RKO (cell line): ENCODE results near the gene NOL9.
"Not testable (repeated sequence)": the region's sequence is repeated elsewhere in the genome, so short reads cannot be mapped to it uniquely, and the experiment has no call there.

Source experiments
- DNase-seq: peaks from one replicate; pipeline ENCODE4 v3.0.0-alpha.2; 2016; ENCODE audit warnings: low spot score

NOL9 gene

DNA sequence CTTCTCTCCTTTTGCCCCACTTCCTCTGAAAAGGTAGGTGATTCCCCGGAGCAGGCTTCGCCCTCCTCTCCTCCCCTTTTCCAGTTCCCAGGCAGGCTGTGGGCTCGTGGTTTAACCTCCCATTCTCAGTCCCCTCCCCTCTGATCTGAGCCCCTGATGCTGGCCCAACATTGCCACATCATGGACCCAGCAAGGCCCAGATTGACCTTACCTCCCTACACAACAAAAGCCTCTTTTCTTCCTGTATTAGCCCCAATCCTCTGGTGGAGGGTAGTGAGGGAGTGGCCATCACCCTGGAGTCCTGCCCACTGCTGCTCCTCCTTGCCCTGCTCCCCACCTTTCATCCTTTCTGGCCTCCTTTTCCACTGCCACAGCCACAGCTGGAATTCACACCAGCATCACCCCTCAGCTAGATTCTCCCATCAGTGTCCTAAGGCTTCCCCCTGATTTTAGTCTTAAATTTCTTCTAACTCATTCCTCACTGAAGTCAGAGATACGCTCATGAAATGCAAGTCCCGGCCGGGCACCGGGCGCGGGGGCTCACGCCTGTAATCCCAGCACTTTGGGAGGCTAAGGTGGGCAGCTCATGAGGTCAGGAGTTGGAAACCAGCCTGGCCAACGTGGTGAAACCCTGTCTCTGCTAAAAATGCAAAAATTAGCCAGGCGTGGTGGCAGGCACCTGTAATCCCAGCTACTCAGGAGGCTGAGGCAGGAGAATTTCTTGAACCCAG, 18.5 kb upstream of the NOL9 start:
- no peak for DNase-seq

DNA sequence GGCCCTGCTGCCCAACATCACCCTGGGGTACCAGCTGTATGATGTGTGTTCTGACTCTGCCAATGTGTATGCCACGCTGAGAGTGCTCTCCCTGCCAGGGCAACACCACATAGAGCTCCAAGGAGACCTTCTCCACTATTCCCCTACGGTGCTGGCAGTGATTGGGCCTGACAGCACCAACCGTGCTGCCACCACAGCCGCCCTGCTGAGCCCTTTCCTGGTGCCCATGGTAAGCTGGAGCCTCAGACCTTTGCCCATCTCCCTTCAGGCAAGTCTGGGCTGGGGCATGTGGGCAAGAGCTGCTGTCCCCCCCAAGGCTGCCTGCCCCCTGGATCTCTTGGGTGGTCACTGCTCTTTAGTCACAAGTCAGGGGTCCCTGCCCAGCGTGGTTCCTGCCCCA, 16.7 kb upstream of the NOL9 start:
- no peak for DNase-seq

DNA sequence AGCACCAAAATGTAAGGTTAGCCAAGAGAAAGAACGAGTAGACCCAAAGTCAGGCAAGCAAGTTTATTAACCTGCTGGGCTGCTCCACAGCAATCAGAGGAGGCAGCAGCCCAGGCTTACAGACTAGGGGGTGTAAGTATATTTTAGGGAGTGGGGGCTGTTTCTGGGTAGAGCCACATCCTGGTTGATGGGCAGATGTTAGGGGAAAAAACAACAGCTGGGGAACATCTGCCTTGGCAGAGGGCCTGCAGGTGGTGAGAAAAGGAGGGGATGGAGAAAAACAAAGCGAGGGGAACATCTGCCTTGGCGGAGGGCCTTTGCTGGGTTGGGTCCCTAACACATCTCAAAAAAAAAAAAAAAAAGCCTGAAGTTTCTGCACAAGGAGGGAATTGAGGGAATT, 15.8 kb upstream of the NOL9 start:
- no peak for DNase-seq

DNA sequence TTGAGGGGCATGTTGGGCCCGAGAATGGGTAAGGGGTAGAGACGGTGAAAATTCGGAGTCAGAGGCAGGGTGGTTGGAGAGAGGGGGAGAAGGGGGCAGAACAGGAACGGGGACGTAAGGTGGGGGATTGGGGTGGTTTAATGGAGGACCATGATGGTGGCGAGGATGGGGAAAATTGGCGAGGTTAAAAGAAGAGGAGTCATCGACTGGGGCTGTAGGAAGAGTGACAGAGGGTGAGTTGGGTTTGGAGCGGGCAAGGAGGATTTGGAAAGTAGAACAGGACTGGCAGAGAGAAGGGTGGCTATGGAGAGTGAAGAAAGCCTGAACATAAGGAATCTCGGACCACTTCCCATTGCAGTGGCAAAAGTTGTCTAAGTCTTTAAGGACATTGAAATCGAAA, 14.7 kb upstream of the NOL9 start:
- DNase-seq: no peak

DNA sequence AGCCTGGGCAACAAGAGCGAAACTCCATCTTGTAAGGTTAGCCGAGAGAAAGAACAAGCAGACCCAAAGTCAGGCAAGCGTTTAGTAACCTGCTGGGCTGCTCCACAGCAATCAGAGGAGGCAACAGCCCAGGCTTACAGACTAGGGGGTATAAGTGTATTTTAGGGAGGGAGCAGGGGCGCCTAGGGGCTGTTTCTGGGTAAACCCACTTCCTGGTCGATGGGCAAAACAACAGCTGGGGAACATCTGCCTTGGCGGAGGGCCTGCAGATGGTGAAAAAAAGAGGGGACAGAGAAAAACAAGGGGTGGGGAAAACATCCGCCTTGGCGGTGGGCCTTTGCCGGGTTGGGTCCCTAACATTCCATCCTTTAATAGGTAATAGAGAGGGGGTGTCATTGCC, 6.0 kb upstream of the NOL9 start:
- DNase-seq: no peak

DNA sequence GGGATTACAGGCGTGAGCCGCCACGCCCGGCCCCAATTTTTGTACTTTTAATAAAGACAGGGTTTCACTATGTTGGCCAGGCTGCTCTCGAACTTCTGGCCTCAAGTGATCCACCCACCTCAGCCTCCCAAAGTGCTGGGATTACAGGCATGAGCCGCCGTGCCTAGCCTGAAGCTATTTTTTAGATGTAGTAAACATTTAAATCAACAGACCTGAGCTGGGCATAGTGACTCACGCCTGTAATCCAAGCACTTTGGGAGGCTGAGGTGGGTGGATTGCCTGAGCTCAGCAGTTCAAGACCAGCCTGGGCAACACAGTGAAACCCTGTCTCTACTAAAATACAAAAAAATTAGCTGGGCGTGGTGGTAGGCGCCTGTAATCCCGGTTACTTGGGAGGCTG, 4.8 kb upstream of the NOL9 start:
- not testable (repeated sequence) for DNase-seq

DNA sequence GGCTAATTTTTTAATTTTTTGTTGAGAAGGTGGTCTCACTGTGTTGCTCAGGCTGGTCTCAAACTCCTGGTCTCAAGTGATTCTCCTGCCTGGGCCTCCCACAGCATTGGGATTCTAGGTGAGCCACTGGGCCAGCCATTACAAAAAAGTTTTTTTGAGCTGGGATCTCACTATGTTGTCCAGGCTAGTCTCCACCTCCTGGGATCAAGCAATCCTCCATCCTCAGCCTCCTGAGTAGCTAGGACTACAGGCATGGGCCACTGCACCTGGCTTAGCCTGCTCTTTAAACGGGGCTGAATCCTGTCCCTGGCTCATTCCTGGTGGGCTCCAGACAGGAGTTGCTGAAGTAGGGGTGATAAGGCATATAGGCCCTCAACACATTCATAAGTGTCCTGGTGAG, 3.3 kb upstream of the NOL9 start:
- DNase-seq: no peak

DNA sequence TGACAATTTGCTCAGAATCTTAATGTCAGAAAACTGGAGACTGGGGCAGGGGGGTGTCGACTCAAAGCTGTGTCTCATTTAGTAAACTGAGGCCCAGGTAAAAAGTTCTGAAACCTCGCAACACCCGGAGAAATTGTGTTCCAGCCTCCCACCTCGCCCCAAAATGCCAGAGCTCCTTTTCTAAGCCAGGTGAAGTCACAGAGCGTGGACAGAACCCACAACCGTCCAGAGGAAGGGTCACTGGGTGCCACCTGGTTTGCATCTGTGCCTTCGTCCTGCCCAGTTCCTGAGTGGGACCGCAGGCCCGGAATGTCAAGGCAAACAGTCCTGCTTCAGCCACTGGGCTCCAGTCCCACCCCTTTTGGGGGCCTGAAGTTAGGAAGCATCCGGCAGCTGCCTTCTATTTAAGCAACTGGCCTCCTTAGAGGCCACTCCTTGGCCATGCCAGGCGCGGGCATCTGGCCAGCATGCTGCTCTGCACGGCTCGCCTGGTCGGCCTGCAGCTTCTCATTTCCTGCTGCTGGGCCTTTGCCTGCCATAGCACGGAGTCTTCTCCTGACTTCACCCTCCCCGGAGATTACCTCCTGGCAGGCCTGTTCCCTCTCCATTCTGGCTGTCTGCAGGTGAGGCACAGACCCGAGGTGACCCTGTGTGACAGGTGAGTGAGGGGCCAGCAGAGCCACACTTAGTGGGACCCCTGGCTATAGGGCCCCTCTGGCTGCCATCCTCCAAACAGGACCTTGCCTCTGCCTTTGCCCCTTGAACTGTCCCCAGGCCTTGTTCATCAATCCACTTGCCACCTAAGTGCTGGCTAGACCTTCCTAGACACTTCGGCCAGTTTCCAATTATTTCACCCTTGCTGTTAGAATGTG, 830 bp upstream of the NOL9 start, which contains the start of gene TAS1R1:
Gene TAS1R1, plus strand, starts transcription at position 401 of the 872 bp plus-strand sequence. Its CDS starts 67 bp downstream, at position 468.
- DNase-seq: no peak

DNA sequence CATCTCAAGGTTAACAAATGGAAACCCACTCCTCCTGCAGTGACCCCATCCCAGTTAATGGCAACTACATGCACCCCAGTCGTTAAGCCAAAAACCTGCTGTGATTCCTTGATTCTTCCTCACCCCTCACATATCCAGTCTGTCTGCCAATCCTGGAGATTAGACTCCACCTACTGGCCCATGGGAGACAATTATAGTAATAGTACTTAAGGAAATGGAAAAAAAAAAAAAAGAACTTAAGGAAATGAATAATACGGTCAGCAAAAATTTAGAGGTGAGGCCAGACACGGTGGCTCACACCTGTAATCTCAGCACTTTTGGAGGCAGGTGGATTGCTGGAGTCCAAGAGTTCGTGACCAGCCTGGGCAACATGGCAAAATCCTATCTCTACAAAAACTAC, 7.0 kb downstream of the NOL9 start:
- DNase-seq: peak; percentile 32

DNA sequence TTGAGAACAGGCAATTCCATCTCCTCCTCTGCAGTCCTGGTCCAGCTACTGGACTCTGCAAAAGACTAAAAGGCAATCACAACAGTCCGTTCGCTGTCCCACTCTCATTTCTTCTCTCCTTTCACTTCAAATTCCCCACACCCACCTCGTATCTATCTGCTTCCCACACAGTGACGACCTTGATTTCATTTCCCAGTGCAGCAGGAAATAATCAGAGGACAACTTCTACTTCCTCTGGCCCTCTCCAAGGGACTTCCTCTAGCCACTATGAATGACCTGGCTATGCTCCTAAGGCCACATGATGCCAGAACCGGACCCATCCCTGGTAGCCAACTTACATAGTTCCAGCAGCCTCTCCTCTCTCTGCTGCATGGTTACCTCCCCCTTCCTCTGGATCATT, 8.0 kb downstream of the NOL9 start:
- no peak for DNase-seq

DNA sequence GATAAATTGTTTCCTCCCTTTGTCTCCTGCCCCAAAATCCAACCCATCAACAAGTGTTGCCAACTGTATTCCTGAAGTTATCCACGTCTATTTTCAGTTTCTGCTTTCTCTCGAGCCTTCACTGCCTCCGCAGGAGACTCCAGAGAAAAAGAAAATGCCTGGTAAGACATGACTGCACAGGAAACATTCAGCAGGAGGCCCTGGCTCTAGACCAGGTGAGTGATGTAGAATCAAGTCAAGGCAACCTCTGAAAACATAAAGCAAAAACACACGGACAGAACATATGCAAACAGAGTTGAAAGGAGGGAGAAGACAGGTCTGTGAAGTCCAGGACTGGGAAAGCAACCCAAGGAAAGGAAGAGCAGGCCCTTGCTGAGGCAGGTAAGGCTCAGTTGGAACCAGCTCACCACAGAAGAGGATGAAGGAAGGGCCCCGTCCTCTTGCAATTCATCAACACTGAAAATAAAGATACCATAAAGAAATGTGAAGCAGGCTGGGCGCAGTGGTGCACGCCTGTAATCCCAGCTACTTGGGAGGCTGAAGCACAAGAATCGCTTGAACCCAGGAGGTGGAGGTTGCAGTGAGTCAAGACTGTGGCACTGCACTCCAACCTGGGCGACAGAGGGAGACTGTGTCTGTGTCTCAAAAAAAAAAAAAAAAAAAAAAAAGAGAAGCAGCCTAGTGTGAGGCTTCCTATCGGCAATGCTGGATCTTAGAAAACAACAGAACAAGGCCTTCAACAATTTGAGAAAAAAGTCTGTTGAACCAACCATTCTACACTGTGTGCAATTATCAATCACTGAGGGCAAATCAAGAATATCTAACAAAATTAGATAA, 8.8 kb downstream of the NOL9 start:
- DNase-seq: no peak

DNA sequence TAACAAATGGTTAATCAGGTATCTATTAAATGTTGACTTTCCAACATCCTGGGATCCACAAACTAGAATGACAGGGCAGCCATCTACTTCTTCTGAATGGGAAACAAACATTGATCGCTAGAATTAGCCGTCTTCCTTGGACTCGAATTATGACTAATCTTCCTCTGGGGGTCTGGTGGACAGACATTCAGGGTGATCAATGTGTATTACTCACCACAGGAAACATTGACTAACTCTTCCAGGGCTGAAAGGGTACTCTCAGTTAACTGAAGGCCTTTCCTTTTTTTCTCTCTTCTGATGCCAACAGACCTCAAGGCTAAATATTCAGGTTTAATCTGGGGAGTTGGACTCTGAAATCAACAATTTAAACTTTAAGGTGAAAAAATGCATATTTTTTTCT, 9.5 kb downstream of the NOL9 start:
- DNase-seq: no peak

DNA sequence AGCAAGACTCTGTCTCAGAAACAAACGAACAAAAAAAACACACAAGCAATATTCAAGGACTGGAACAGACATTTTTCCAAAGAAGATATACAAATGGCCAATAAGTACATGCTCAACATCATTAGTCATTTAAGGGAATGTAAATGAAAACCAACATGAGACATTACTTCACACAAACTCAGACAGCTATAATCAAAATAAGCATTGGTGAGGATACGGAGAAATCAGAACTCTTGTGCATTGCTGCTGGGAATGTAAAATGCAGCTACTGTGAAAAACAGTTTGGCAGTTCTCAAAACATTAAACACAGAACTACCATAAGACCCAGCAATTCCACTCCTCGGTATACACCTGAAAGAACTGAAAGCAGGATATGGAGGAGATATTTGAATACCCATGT, 15.4 kb downstream of the NOL9 start:
- no peak for DNase-seq

DNA sequence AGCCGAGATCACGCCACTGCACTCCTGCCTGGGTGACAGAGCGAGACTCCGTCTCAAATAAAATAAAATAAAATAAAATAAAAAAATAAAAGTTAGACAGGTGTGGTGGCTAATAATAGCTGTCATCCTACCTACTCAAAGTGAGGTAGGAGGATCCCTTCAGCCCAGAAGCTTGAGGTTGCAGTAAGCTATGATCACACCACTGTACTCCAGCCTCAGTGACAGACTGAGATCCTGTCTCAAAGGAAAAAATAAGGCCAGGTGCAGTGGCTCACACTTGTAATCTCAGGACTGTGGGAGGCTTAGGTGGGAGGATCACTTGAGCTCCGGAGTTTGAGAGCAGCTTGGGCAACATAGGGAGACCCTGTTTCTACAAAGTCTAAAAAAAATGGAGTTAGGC, 18.0 kb downstream of the NOL9 start:
- DNase-seq: no peak

DNA sequence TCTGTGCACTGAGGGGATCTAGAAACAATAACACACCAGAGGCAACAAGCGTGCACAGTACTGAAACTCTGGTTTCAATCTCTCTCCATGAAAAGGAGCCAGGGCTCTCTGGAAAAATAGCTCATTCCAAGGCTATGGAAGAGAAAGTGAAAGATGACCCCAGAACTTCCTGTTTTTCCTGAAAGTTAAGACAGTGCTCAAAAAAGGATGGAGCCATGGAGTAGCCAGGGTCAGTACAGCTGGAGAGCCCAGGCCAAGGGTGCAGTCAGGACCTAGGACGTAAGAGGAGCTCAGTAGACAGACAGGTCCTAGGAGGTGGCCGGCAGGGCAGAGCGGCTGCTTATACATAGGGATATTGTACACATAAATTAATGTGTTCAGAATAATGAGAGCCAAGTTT, 19.1 kb downstream of the NOL9 start:
- DNase-seq: no peak

DNA sequence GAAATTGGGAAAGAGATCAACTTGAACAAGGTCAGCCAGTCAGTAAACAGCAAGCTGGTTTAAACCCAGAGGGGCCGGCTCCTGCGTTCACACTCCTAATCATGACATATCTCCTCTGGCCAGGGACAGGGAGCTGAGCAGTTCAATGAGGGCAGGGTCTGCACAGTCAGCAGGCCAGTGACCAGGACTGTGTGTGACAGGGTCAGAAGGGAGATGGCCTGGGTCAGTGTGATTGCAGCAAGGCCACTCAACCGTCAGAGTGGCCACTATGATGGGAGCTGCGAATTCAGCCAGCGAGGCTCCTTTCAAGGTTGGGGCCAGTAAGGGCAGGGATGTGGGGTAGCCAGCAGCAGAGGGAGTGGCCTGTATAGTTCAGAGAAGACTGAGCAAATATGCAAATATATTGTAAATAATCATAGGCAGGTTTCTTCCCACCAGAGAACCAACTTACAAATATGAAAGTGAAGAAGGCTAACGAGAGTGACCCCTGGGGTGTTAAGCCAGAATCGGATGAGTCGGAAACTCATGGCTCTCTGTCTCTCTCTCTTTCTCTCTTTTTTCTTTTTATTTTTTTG, 20.0 kb downstream of the NOL9 start:
- no peak for DNase-seq

DNA sequence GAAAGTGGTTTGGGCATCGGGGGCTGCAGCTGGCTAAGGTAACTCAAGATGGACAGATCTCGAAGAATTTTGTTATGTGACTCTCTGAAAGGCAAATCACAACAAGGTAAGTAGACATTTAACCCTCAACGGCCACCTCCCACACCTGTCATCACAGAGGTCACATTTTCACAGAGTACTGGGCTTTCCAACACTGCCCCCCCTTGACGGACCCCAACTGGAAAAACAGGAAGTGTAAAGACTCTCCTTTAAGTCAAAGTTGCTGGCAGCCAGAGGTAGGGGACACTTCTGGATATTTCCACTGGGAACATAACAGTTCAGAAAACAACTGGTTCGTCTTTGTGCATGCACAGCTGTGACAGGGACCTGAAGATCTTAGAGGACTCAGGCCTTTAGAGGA, 22.3 kb downstream of the NOL9 start:
- DNase-seq: no peak

DNA sequence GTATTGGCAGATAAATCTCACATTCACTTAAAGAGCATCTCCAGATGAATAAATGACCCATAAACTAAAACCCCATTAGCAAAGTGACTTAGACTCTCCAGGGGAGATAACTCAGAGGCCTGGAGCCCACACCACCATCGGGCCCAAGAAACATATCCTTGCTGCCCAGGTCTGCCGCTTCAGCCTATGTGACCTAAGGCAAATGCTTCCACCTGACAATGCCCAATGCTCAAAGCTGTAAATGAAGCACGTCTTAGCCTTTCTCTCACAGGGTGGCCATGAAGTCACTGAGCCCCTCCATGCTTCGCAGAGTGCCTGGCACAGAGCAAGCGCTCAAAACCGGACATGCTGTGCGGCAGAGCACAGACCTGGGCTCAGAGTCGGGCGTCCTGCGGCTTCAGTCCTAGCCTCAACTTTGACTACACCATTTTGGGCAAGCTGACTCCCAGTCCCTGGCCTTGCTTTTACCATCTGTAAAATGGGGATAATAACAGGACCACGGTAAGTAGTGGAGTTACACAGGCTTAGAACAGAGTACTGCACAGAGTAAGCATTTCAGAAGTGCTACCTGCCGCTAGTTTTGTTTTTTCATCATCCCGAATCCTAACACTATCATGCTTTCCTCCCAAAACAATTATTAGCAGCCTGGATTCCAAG, 23.7 kb downstream of the NOL9 start:
- no peak for DNase-seq

DNA sequence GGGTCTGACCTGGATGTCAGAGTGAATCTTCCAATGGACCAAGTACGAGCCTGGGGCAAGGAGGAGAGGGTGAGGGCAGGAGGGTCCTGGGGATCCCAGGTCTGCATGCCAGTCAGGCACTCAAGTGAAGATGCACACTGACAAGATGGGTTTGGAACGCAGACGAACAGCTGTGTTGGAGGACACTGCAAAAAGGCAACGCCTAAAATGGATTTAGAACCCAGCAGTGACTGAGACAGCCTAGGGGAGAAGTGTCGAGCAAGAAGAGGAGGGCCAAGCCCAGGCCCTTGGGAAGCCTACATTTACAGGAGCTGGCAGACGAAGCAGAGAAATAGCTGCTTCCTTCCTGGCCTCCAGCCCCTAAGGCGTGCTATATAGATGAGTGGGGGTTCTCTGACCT, 25.8 kb downstream of the NOL9 start:
- no peak for DNase-seq

DNA sequence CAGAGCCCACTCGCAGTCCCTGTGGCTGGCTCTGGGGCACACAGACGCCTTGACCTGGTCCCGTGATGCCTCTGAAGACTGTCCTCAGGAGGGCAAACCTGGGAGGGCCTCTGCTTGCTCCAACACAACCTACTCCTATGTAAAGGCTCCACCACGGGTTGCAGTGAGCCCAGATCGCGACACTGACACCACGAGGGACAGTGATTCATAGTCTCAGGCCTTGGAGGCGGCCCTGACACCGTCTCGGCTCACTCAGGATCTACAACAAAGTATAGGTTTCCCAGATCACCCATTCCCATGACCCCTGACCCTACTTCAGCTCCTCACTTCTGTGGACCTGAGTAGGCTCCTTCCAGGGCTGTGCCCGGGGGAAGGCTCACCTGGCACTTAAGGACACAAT, 28.0 kb downstream of the NOL9 start:
- DNase-seq: no peak

DNA sequence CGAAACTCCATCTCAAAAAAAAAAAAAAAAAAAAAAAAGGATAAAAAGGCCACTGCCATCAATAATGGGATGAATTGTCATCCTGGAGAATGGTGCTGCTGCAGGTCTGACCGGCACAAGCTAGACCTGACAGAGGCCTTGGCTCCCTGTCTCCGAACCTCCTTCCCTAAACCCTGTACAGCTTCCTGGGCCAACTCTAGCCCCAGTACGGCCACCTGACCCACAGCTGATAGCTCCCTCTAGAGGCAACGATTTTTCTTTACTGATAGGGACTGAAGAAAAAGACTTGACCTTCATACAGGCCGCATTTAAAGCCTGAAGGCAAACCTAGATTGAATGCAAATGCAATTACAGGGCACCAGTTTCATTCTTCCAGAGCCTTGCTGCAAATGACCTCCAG, 30.7 kb downstream of the NOL9 start:
- peak; percentile 59 for DNase-seq

DNA sequence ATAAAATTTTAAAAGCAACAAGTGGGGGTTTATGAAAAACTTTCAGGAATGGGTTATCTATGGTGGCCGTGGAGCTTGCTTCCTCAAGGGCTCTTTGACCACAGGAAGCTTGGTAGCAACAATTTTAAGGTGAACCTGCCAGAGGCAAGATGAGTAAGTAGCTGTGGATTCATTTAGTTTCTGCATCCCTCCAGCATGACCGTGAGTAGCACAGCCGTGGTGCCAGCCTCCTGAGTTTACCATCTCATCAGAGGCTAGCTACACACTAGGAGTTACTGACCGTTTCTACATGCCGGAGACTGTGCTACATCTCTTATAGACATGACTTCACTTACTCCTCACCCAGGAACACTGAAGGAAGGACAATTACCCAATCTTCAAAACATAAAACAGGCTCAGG, 32.8 kb downstream of the NOL9 start:
- no peak for DNase-seq
